Measurements from ENCODE around the gene GPSM3.

The GPSM3 gene

GRCh38 chr6:32173051-32173727 is 19.3 kb downstream of the GPSM3 start:
- no peak for DNase-seq (ENCODE audit: low read depth)

DNA sequence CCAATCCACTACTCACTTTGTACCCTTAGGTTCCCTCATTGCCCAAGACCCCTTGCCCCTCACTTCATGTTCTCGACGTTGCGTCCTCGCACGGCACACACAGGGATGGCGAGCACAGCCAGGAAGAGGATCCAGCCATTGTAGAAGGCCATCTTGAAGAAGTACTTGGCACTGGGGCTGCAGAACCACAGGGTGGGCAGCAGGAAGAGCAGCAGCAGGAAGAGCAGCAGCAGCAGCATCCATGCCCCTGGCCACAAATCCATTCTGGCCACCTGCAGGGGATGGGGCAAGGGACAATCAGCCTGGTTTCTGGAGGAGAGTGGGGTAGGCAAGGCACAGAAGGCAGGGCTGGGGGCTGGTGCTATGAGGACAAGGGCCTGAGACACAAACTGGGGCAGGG is 21.2 kb downstream of the GPSM3 start:
- DNase-seq (ENCODE audit: low read depth), result no peak

DNA sequence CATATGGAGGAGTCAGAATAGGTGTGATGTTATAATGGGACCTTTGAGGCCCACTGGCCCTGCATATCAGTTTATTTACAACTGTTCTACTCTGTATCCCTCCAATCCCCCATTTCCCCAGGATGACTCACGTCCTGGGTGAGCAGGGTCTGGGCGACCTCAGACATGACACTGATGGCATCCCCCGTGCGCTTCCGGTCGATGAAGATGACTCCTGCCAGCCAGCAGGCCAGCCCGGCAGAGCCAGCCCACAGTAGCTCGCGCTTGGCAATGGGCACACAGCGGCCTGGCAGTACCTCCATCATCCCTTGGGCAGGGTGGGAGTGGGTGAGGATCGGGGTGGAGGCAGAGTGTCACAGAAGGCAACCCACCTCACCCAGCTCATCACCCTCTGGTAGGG is 22.1 kb downstream of the GPSM3 start:
- no peak for DNase-seq (ENCODE audit: low read depth)

DNA sequence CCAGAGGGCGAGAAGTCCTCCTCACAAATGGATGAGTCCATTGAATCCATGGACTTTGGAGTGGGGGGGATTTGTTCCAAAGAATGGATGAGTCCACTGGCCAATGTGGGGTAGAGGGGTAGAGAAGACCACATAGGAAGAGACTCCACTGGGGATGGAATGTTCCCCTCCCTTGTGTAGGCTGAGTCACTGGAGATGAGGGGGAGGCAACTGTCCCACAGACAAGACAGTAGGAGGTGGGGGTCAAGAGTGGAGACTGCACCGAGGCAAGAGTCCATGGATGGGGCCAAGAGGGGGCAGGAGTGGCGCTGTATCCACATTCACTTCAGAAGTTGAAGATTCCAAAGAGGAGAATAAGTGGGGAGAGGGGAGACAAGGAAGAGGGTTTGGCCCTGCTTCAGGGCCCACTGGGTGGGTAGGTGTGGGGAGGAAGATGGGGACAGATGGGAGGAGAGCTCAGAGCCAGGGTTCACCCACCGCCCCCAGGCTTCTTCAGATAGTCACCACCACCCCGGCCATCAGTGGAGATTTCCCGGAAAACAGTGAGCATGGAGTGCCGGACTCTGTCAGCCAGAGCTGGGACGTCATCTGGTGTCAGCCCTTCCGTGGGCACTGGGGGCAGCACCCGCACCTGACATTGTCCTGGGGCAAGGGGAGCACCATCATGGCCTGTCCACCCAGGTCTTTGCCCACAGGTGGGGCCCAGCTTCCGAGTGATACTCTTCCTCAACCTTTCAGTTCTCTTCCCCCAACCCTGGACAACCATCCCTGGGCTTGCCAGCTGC is 23.4 kb downstream of the GPSM3 start:
- DNase-seq (ENCODE audit: low read depth), result no peak

DNA sequence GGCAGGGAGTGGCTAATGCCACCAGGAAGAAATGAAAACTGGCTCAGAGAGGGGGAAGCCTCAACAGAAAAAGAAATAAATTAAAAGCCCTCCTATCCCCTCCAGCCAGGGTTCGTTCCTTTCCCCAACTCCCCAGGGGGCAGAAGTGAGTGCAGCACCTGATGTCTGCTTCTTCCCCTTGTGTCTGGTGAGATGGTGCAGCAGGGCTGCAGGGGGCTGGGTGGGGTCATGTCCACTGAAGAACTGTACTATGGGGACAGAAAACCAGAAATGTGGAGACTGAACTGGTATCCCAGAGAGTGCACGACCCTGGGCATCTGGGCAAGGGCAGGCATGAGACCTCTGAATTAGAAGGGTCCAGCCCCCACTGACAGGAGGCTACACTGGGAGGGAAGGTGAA is 24.1 kb downstream of the GPSM3 start:
- DNase-seq (ENCODE audit: low read depth), result no peak

DNA sequence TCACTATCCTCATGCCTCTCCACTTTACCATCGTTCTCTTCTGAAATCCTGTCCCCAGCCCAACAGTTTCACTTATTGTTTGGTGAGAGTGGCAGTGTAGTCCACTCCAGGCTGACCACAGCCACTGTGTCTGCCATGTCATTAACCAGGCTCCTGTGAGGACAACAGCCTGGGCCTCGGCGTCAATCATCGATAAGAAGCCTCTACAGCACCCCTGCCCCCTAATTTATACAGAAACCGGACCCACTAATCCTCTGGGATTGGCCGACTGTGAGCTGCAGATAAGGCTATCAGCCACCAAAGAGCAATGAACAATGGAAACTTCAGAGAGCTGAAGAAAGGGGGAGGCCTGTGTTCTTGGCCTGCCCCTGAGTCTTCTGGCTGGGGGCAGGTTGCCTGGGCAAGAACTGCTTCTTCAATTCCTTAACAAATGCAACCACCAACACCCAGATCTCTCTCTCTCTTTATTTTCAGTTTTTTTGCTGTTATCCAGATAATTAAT is 24.6 kb downstream of the GPSM3 start:
- no peak for DNase-seq (ENCODE audit: low read depth)

DNA sequence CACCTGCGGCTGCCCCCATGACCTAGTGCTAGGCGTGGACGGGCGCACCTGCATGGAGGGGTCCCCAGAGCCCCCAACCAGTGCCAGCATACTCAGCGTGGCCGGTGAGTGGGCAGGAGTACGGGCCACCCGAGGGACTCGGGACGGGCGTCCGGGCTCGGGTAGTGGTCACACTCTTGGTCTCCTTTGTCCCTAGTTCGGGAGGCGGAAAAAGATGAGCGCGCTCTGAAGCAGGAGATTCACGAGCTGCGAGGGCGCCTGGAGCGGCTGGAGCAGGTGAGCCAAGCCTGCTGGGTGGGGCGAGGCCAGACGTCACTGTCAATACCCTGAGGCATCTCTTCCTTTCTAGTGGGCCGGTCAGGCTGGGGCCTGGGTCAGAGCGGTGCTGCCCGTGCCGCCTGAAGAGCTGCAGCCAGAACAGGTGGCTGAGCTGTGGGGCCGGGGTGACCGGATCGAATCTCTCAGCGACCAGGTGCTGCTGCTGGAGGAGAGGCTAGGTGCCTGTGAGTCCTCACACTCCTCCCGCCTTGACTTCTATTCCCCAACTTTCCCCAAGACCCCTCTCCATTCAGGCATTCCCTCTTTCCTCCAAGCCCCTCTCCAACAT is 25.2 kb downstream of the GPSM3 start:
- no peak for DNase-seq (ENCODE audit: low read depth)

DNA sequence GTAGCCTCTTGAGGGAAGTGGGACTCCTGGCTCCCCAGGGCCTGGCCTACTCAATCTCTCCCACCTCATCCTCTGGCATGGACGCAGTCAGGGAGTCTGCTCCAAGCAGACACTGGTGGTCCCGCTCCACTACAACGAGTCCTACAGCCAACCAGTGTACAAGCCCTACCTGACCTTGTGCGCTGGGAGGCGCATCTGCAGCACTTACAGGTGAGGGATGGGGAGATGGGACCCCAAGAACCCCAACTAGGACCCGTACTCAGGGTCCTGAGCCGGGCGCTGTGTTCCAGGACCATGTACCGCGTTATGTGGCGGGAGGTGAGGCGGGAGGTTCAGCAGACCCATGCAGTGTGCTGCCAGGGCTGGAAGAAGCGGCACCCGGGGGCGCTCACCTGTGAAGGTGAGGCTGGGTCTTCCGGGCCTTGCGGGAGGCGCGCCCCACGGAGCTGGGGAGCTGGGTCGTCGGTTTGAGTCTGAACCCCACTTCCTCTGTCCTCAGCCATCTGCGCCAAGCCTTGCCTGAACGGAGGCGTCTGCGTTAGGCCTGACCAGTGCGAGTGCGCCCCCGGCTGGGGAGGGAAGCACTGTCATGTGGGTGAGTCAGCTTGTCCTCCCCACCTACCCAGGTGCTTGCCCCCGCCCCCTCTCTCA is 25.9 kb downstream of the GPSM3 start:
- DNase-seq (ENCODE audit: low read depth), result no peak

- DNase-seq (ENCODE audit: low read depth), result no peak
Observed at GRCh38 chr6:32164295-32164694, 28.1 kb downstream of the GPSM3 start, which contains the start of gene EGFL8. TSS of gene EGFL8 (plus strand) at chr6:32164595. CDS start at chr6:32166166, 1,571 bp downstream.

DNA sequence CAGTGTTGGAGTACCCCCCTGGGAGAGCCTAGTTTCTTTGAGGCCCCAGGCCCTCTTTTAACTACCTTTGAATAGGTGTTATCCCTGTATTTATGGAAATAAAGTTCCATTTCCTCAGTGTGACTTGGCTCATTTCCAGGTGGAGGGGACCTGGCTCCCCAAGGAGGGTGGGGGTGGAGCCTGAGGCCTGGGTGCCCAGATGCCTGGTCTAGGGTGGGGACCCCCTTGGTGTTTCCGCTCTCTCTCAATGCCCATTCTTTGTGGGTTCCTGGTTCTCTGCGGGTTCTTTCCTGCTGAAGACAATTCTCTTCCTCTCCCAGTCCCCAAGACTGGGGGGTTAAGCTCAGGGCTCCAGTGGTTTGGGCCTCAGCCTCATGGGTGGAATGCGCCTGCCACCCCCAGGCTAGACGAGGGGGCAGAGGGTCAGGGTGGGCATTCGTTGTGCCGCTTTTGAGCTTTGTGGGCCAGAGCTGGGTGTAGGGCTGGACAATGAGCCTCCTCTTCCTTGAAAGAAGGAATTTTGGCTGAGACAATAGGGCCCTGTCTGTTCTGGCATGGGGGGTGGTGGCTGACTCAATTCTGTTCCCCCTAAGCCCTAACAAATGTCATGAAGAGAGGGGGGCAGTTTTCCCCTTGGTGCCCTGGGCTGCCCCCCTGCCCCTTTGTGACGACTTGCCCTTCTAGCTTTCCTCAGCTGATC is 28.7 kb downstream of the GPSM3 start:
- DNase-seq (ENCODE audit: low read depth), result no peak

DNA sequence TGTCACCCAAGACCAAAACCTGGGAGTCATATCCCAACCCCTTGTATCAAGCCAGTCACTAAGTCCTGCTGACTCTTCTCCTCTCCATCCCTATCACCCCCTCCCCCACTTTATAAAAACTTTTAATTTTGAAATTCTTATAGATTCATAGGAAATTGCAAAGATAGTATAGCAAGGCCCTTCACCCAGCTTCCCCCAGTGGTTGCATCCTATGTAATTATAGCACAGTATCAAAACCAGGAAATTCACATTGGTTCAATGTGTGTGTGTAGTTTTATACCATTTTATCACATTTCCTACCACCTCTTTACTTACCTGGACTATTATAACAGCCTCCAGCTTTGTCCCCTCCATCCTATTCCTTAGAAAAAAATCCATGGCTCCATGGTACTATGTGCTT is 34.4 kb downstream of the GPSM3 start:
- no peak for DNase-seq (ENCODE audit: low read depth)

DNA sequence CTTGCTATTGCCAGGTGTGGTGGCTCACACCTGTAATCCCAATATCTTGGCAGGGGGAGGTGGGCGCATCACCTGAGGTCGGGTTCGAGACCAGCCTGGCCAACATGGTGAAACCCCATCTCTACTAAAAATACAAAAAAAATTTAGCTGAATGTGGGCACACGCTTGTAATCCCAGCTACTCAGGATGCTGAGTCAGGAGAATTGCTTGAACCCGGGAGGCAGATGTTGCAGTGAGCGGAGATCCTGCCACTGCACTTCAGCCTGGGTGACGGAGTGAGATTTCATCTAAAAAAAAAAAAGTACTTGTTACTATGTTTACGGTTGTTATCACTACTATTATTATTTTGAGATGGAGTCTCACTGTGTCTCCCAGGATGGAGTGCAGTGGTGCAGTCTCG is 35.6 kb downstream of the GPSM3 start:
- no peak for DNase-seq (ENCODE audit: low read depth)

- peak; percentile 40 for DNase-seq (ENCODE audit: low read depth)
Observed at GRCh38 chr6:32154514-32155161, 37.8 kb downstream of the GPSM3 start.

GRCh38 chr6:32153564-32154513 is 38.6 kb downstream of the GPSM3 start, which contains the start of gene PPT2:
TSS of gene PPT2 (plus strand) at chr6:32154141. CDS start at chr6:32154595, 454 bp downstream.
- DNase-seq (ENCODE audit: low read depth), result peak; percentile 50

DNA sequence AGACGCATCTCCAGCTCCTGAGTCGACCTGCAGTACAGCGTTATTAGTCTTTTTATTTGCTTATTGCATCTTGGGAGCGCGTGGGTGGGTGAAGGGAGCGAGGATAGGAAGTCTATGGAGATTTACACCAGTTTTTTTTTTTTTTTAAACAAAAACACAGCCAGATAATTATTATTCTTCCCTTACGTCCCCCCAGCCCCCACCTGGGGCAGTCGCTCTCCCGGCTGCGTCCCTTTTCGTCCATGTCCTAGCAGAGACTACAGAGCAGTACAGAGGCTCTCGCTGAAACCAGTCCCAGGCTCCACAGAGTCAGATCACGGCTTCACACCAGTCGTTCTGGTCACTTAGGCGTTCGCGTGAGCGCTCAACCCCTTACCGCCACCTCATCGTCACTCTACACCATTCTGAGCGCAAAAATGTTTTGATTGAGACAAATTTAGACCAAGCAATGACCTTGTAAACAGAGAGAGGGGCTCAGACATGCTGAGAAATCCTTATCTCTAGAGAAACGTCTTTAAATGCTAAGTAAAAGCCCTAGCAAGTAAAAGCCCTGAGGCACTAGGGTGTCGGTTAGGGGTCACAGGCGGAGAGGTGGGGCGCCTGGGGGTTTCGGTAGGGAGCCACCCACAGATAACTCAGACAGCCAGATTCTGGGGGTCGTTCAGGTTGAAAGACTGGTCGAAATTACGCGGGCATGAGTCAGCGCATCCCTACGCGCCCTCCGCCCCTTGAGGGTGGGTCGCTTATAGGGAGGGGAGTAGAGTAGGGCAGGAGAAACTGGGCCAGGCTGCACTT is 39.5 kb downstream of the GPSM3 start:
- DNase-seq (ENCODE audit: low read depth), result no peak

GRCh38 chr6:32151863-32152768 is 40.3 kb downstream of the GPSM3 start, which contains the start of gene PRRT1:
TSS of gene PRRT1 (minus strand) at chr6:32151939. CDS start at chr6:32151827, 112 bp downstream.
- no peak for DNase-seq (ENCODE audit: low read depth)

- DNase-seq (ENCODE audit: low read depth), result no peak
Observed at GRCh38 chr6:32151181-32151862, 41.1 kb downstream of the GPSM3 start.
